Measurements from ENCODE around the gene TMEM141. TPM values are rescaled to one million over a fixed set of nuclear protein-coding genes. Genes with fewer than 3 reads are reported as not detected.

The TMEM141 gene
- total RNA-seq, 1 donor from 2014 or later = 63.9 TPM

DNA sequence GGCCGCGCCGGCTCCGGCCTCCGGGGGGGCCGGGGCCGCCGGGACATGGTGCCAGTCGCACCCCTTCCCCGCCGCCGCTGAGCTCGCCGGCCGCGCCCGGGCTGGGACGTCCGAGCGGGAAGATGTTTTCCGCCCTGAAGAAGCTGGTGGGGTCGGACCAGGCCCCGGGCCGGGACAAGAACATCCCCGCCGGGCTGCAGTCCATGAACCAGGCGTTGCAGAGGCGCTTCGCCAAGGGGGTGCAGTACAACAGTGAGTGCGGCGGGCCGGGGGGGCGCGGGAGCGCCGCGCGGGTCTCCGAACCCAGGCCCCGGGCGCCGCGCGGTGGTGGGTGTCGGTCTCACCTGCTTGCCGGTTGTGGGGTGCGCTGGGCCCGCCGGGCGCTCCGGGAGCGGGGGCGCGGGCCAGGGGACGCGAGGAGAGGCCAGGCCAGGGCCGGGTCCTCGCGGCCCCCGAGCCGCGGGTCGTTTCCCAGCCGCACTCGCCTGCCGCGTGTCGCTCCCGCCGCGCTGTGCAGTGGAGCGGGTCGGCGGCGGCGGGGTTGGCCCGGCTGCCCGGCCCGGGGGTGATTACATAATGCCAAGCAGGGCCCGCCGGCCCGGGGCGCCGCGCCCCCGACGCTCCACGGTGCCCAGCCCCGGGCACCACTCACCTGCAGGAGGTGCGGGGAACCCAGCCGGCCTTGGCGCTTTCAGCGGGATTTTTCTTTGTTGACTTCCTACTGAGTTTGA is 17.1 kb downstream of the TMEM141 start:
- DNase-seq (ENCODE audit: low read depth) = no peak

GRCh38 chr9:136808806-136809158 is 17.6 kb downstream of the TMEM141 start:
- no peak for DNase-seq (ENCODE audit: low read depth)

DNA sequence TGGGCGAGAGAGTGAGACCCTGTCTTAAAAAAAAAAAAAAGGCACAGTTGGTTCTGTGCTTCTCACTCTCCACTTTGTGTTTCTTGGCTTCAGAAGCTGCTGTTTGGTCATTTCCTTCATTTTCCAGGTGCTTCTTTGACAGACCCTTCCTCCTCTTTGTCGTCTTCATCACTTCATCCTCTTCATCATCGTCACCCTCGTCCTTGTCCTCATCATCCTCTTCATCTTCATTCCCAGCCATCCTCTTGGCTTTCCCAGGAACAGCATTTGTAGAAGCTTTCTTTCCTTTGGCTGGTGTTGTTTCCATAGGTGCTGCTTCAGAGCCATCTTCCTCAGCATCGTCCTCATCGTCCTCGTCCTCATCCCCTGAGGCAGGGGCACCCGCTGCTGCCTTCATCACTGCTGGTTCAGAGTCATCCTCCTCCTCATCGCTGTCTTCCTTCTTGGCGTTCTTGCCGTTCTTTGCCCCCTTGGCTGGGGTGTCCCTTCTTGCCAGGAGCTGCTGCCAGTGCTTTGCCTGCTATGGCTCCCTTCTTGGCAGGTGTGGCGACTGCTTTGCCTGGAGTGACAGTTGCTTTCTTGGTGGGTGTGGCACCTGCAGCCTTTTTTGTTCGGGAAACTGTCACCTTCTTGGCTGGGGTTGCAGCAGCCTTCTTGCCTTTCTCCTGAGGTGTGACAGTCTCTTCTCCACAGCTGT is 23.7 kb downstream of the TMEM141 start:
- DNase-seq (ENCODE audit: low read depth) = no peak

- DNase-seq (ENCODE audit: low read depth) = no peak
Measured at GRCh38 chr9:136815422-136815782, 24.3 kb downstream of the TMEM141 start.

DNA sequence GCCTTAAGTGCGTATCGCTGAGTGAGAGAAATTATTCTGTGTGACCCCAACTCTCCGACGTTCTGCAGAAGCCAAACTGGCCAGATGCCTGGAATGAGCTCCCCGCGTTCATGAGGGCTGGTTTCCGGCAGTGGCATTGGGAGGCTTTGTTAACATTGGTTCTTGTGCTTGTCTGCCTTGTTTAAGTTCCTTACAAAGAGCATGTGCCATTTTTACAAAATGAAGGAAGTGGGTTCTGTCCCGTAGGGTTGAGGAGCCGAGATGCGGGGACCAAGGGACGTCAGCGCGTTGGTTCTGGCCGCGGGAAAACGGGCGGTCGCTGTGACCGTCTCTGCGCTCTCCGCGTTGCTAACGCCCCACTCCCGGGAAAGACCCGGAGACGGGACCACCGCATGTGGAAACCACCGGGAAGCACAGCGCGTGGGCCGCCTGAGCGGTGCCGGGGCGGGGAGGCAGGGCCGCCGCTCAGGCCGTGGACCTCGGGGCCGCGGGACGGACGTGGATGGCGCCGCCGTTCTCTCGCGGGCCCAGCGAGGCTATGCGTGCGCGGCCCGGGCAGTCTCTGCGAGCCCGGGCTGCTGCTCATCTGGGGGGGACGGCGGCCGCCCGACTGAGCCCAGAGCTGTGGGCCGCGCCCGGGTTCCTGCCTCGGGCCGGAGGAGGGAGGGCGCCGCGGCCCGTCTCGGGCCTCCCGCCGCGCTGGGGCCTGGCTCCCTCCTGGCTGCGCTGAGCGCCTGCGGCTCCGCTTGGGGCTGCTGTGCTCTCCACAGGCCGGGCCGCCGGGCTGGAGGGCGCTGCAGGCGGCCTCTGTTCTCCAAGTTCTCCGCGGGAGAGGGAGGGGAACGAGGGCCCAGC is 30.1 kb downstream of the TMEM141 start:
- no peak for DNase-seq (ENCODE audit: low read depth)

GRCh38 chr9:136821826-136822544 is 30.8 kb downstream of the TMEM141 start:
- DNase-seq (ENCODE audit: low read depth) = no peak

GRCh38 chr9:136823136-136824046 is 32.2 kb downstream of the TMEM141 start:
- DNase-seq (ENCODE audit: low read depth) = no peak

GRCh38 chr9:136824496-136825225 is 33.5 kb downstream of the TMEM141 start:
- peak; percentile 75 for DNase-seq (ENCODE audit: low read depth)

DNA sequence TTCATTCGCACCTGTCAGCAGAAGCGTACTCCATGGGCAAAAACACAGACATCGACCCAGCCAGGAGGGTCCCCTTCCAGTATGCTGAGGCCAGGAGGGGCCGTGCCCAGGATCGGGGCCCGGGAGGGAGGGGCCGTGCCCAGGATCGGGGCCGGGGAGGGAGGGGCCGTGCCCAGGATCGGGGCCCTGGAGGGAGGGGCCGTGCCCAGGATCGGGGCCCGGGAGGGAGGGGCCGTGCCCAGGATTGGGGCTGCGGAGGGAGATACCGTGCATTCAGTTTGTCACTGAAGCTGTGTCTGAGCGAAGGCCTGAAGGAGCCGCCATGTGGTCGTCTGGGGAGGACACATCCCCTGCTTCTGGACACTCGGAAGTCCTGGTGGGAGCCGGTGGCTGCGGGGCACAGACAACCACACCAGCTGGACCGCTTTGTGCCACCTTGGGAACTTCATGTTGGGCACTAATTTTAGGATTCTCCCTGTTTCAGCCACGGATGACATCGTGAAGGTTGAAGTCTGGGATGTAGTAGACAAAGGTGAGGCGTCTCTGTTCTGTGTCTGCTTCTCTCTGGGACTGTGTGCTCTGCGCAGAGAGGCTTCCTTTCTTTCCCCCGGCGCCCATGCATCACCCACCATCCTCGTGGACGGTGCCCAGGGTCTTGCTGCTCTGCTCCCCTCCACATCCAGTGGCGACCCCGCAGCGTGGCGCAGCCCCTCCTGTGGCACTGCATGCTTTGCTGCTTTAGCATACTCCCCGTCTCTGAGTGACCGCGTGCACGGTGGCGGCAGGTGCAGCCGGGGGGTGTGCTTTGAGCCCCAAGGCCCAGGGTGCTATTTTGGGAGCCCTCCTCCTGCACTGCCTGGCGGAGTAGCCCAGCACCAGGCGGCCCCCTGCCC is 34.4 kb downstream of the TMEM141 start:
- no peak for DNase-seq (ENCODE audit: low read depth)

DNA sequence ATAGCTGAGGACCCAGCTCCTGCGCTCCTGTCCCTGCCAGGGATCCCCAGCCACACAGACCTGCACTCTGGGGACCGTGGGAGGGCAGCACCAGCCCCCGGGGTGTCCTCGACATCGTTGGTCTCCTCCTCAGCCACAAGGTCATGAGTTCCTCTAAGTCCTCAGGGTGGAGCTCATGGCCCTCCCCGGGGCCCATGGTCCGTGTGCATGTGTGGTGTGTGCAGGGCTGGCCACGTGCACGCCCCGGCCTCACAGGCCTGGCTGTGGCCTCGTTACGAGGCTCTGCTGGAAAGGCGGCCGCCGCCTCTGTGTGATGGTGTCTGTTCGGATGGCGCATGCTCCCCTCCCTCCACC is 35.0 kb downstream of the TMEM141 start:
- DNase-seq (ENCODE audit: low read depth) = no peak

DNA sequence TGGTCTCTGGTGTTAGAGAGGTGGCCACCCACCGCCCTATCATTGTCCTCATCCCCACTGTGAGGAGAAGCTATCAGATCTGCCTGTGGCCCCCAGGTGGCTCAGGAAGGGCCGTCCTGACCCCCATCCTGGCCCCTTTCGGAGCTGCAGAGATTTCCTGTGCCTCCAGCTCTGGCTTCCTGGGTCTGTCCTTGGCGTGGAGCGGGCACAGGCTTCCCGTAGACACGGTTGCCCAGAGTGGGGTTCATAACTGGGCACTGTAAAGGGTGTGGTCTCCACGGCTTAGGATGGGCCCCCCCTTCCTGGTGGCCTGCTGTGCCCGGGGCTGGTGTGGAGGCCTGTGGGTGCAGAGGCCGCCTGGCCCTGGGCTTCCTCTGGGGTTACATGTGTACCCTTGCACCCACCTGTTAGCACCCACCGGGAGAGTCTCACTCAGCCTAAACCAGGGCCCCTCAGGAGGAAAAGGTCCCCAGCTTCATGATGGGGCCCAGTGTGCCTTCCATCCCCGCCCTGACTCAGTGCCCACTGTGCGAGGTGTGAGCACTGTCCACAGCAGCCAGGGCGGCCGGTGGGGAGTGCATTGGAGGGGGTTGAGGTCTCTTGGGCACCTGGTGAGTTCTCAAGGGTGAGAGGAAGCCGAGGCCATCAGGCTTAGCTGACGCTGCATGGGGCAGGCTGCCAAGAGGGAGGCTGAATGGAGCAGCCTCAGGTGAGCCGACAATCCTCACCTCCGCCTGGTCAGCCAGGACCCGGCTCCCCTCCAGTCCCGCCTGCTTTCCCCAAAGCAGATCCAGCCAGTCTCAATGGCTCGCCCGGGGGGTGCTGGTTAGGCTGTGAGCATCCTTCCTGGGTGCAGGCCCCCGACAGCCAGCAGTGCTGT is 35.8 kb downstream of the TMEM141 start:
- DNase-seq (ENCODE audit: low read depth) = no peak

- DNase-seq (ENCODE audit: low read depth) = no peak
Measured at GRCh38 chr9:136827794-136828473, 36.8 kb downstream of the TMEM141 start.

GRCh38 chr9:136828474-136829140 is 37.5 kb downstream of the TMEM141 start:
- DNase-seq (ENCODE audit: low read depth) = no peak

GRCh38 chr9:136829412-136829811 is 38.3 kb downstream of the TMEM141 start:
- no peak for DNase-seq (ENCODE audit: low read depth)

- no peak for DNase-seq (ENCODE audit: low read depth)
Measured at GRCh38 chr9:136829981-136830885, 39.1 kb downstream of the TMEM141 start.
